HG03558 (cell line): ENCODE data around the gene COLEC12.
"Not testable (repeated sequence)": the region's sequence is repeated elsewhere in the genome, so short reads cannot be mapped to it uniquely, and the experiment has no call there.

Experiments used
- ATAC-seq: cut with Tn5 transposase; IDR thresholded peaks from one replicate; pipeline ENCODE4 v1.9.1; 2021; ENCODE audit warnings: moderate number of reproducible peaks; ENCODE audit not compliant: unreplicated experiment; ENCODE audit errors: extremely low read depth

The COLEC12 gene

GRCh38 chr18:336713-337112, 163.8 kb downstream of the COLEC12 start:
- no peak for ATAC-seq

- no peak for ATAC-seq
Measured at GRCh38 chr18:335733-336132, 164.8 kb downstream of the COLEC12 start.

- no peak for ATAC-seq
Measured at GRCh38 chr18:334575-335132, 165.8 kb downstream of the COLEC12 start.

- ATAC-seq: no peak
Measured at GRCh38 chr18:332721-333510, 167.6 kb downstream of the COLEC12 start.

- no peak for ATAC-seq
Measured at GRCh38 chr18:332007-332406, 168.5 kb downstream of the COLEC12 start.

- ATAC-seq: no peak
Measured at GRCh38 chr18:331221-331821, 169.2 kb downstream of the COLEC12 start.

GRCh38 chr18:328928-329327, 171.6 kb downstream of the COLEC12 start:
- no peak for ATAC-seq

GRCh38 chr18:326846-327245, 173.7 kb downstream of the COLEC12 start:
- ATAC-seq: no peak

- no peak for ATAC-seq
Measured at GRCh38 chr18:323253-323622, 177.3 kb downstream of the COLEC12 start.

GRCh38 chr18:321865-322467, 178.5 kb downstream of the COLEC12 start:
- ATAC-seq: no peak

- no peak for ATAC-seq
Measured at GRCh38 chr18:320155-320554, 180.3 kb downstream of the COLEC12 start.

GRCh38 chr18:319720-320119, 180.8 kb downstream of the COLEC12 start:
- ATAC-seq: no peak

- no peak for ATAC-seq
Measured at GRCh38 chr18:318791-319291, 181.7 kb downstream of the COLEC12 start.

GRCh38 chr18:317618-318017, 182.9 kb downstream of the COLEC12 start:
- no peak for ATAC-seq

GRCh38 chr18:316393-316792, 184.1 kb downstream of the COLEC12 start:
- ATAC-seq: no peak

- no peak for ATAC-seq
Measured at GRCh38 chr18:313931-314330, 186.6 kb downstream of the COLEC12 start.

GRCh38 chr18:312415-312814, 188.1 kb downstream of the COLEC12 start:
- no peak for ATAC-seq

GRCh38 chr18:310042-310441, 190.5 kb downstream of the COLEC12 start:
- ATAC-seq: no peak

- ATAC-seq: not testable (repeated sequence)
Measured at GRCh38 chr18:308086-308485, 192.4 kb downstream of the COLEC12 start.

GRCh38 chr18:306608-307255, 193.8 kb downstream of the COLEC12 start:
- ATAC-seq: no peak
